Measurements from ENCODE around the gene ARHGAP32.

Gene ARHGAP32

GRCh38 chr11:129018126-129018525 is 174.0 kb downstream of the ARHGAP32 start:
- TF ChIP-seq POLR2AphosphoS5 (IDR thresholded peaks at IDR 0.05; ENCODE audit: low read depth, low read length) (no peak), SIN3A (IDR thresholded peaks at IDR 0.05; ENCODE audit: borderline replicate concordance, insufficient read depth, low read length) (no peak), TAF1 (IDR thresholded peaks at IDR 0.05; ENCODE audit: borderline replicate concordance, insufficient read depth, low read length) (no peak), FOXP2 (optimal IDR thresholded peaks at IDR 0.05; ENCODE audit: borderline replicate concordance, extremely low read depth, extremely low read length, insufficient read depth) (no peak)

GRCh38 chr11:129013737-129014475 is 178.2 kb downstream of the ARHGAP32 start:
- TF ChIP-seq TAF1 (IDR thresholded peaks at IDR 0.05; ENCODE audit: borderline replicate concordance, insufficient read depth, low read length): no peak
- no peak for TF ChIP-seq SIN3A (IDR thresholded peaks at IDR 0.05; ENCODE audit: borderline replicate concordance, insufficient read depth, low read length)

GRCh38 chr11:129012880-129013279 is 179.2 kb downstream of the ARHGAP32 start:
- TF ChIP-seq REST (IDR thresholded peaks at IDR 0.05; ENCODE audit: insufficient read depth in 1 of 2, low read depth in 2 of 2, low read length in 2 of 2) (no peak), FOXP2 (optimal IDR thresholded peaks at IDR 0.05; ENCODE audit: borderline replicate concordance, extremely low read depth, extremely low read length, insufficient read depth) (no peak), TAF1 (IDR thresholded peaks at IDR 0.05; ENCODE audit: borderline replicate concordance, insufficient read depth, low read length) (no peak)

- TF ChIP-seq POLR2AphosphoS5 (IDR thresholded peaks at IDR 0.05; ENCODE audit: low read depth, low read length) (no peak), REST (IDR thresholded peaks at IDR 0.05; ENCODE audit: insufficient read depth in 1 of 2, low read depth in 2 of 2, low read length in 2 of 2) (no peak), SIN3A (IDR thresholded peaks at IDR 0.05; ENCODE audit: borderline replicate concordance, insufficient read depth, low read length) (no peak), TAF1 (IDR thresholded peaks at IDR 0.05; ENCODE audit: borderline replicate concordance, insufficient read depth, low read length) (no peak), FOXP2 (optimal IDR thresholded peaks at IDR 0.05; ENCODE audit: borderline replicate concordance, extremely low read depth, extremely low read length, insufficient read depth) (no peak)
Observed at GRCh38 chr11:129006161-129006560, 186.0 kb downstream of the ARHGAP32 start.

GRCh38 chr11:128988242-128988970 is 203.7 kb downstream of the ARHGAP32 start:
- TF ChIP-seq REST (IDR thresholded peaks at IDR 0.05; ENCODE audit: insufficient read depth in 1 of 2, low read depth in 2 of 2, low read length in 2 of 2) (no peak), FOXP2 (optimal IDR thresholded peaks at IDR 0.05; ENCODE audit: borderline replicate concordance, extremely low read depth, extremely low read length, insufficient read depth) (no peak), TAF1 (IDR thresholded peaks at IDR 0.05; ENCODE audit: borderline replicate concordance, insufficient read depth, low read length) (no peak), POLR2AphosphoS5 (IDR thresholded peaks at IDR 0.05; ENCODE audit: low read depth, low read length) (no peak), SIN3A (IDR thresholded peaks at IDR 0.05; ENCODE audit: borderline replicate concordance, insufficient read depth, low read length) (no peak)

GRCh38 chr11:128985880-128986279 is 206.2 kb downstream of the ARHGAP32 start:
- TF ChIP-seq FOXP2 (optimal IDR thresholded peaks at IDR 0.05; ENCODE audit: borderline replicate concordance, extremely low read depth, extremely low read length, insufficient read depth) (no peak), REST (IDR thresholded peaks at IDR 0.05; ENCODE audit: insufficient read depth in 1 of 2, low read depth in 2 of 2, low read length in 2 of 2) (no peak), POLR2AphosphoS5 (IDR thresholded peaks at IDR 0.05; ENCODE audit: low read depth, low read length) (no peak), TAF1 (IDR thresholded peaks at IDR 0.05; ENCODE audit: borderline replicate concordance, insufficient read depth, low read length) (no peak), SIN3A (IDR thresholded peaks at IDR 0.05; ENCODE audit: borderline replicate concordance, insufficient read depth, low read length) (no peak)

All from PFSK-1 (cell line).